ENCODE data around the gene TSPAN32. TPM values are rescaled to one million over a fixed set of nuclear protein-coding genes. Genes with fewer than 3 reads are reported as not detected.

The TSPAN32 gene
- total RNA-seq, 1 donor from 2014 or later, result 54.2 TPM

- intact Hi-C loops (cut with micrococcal nuclease), result loop anchor here (2.0 to 10.0 kb wide), 3 partner anchors 74 to 602 kb away; partner anchors contain the start of gene CD81
Measured at GRCh38 chr11:2302306-2302895, 588 bp downstream of the TSPAN32 start.

- intact Hi-C loops (cut with micrococcal nuclease), result loop anchor here (2.0 to 10.0 kb wide), 3 partner anchors 74 to 602 kb away; partner anchors contain the start of gene CD81
Measured at GRCh38 chr11:2302896-2303626, 1.2 kb downstream of the TSPAN32 start.

- intact Hi-C loops (cut with micrococcal nuclease), result loop anchor here (2.0 to 10.0 kb wide), 3 partner anchors 73 to 601 kb away; partner anchors contain the start of gene CD81
Measured at GRCh38 chr11:2303627-2304505, 2.1 kb downstream of the TSPAN32 start.

- intact Hi-C loops (cut with micrococcal nuclease), result loop anchor here (1.0 to 10.0 kb wide), 4 partner anchors 96 to 600 kb away; partner anchors contain the start of gene TSSC4
Measured at GRCh38 chr11:2304506-2305139, 2.8 kb downstream of the TSPAN32 start.

- intact Hi-C loops (cut with micrococcal nuclease), result loop anchor here (1.0 to 10.0 kb wide), 4 partner anchors 95 to 600 kb away; partner anchors contain the start of gene TSSC4
Measured at GRCh38 chr11:2305140-2305778, 3.4 kb downstream of the TSPAN32 start.

- intact Hi-C loops (cut with micrococcal nuclease), result loop anchor here (1.0 to 10.0 kb wide), 4 partner anchors 94 to 599 kb away; partner anchors contain the start of gene TSSC4
Measured at GRCh38 chr11:2305788-2306451, 4.1 kb downstream of the TSPAN32 start.

- intact Hi-C loops (cut with micrococcal nuclease), result loop anchor here (10.0 kb wide), 1 partner anchor 598 kb away; a partner anchor contains a TSS
Measured at GRCh38 chr11:2306452-2306823, 4.6 kb downstream of the TSPAN32 start.

GRCh38 chr11:2306877-2307500 is 5.2 kb downstream of the TSPAN32 start:
- intact Hi-C loops (cut with micrococcal nuclease), result loop anchor here (10.0 kb wide), 1 partner anchor 598 kb away; a partner anchor contains a TSS

- intact Hi-C loops (cut with micrococcal nuclease), result loop anchor here (10.0 kb wide), 1 partner anchor 597 kb away; a partner anchor contains a TSS
Measured at GRCh38 chr11:2307501-2308331, 5.9 kb downstream of the TSPAN32 start.

GRCh38 chr11:2308713-2309112 is 6.9 kb downstream of the TSPAN32 start:
- intact Hi-C loops (cut with micrococcal nuclease), result loop anchor here (10.0 kb wide), 1 partner anchor 596 kb away; a partner anchor contains a TSS

GRCh38 chr11:2309251-2310072 is 7.6 kb downstream of the TSPAN32 start:
- intact Hi-C loops (cut with micrococcal nuclease), result loop anchor here (10.0 kb wide), 1 partner anchor 595 kb away; a partner anchor contains a TSS

- intact Hi-C loops (cut with micrococcal nuclease), result no loop called here
Measured at GRCh38 chr11:2310073-2310785, 8.4 kb downstream of the TSPAN32 start.

- intact Hi-C loops (cut with micrococcal nuclease), result no loop called here
Measured at GRCh38 chr11:2310786-2311352, 9.1 kb downstream of the TSPAN32 start.

- intact Hi-C loops (cut with micrococcal nuclease), result no loop called here
Measured at GRCh38 chr11:2311353-2312133, 9.7 kb downstream of the TSPAN32 start.

GRCh38 chr11:2312232-2313042 is 10.6 kb downstream of the TSPAN32 start:
- intact Hi-C loops (cut with micrococcal nuclease), result no loop called here
